ENCODE results near the gene TENM4.

TENM4 gene

GRCh38 chr11:79331203-79331901 is 109.5 kb downstream of the TENM4 start:
- in situ Hi-C loops (cut with HindIII; ENCODE audit: low pct_ligation_motif_present, low sequenced_read_pairs) = no loop called here

GRCh38 chr11:79330651-79331050 is 110.2 kb downstream of the TENM4 start:
- no peak overlapping the region for H3K4me3 ChIP-seq (ENCODE audit: low read depth, low read length)
- TF ChIP-seq CTCF (IDR thresholded peaks at IDR 0.05; ENCODE audit: low read depth, low read length, missing control alignments) = no peak
- H3K27me3 ChIP-seq (replicated peaks) = no peaks in the 10 kb centered on the region
- no peaks in the 10 kb centered on the region for H3K36me3 ChIP-seq (replicated peaks)
- in situ Hi-C loops (cut with HindIII; ENCODE audit: low pct_ligation_motif_present, low sequenced_read_pairs) = no loop called here
- no peak overlapping the region for H3K27ac ChIP-seq
- DNase-seq = no peak

More at GRCh38 chr11:79331203-79331901, 109.5 kb downstream of the TENM4 start:
- H3K27me3 ChIP-seq (replicated peaks) = no peaks in the 10 kb centered on the region
- no peaks in the 10 kb centered on the region for H3K36me3 ChIP-seq (replicated peaks)
- no peak for DNase-seq
- H3K4me3 ChIP-seq (ENCODE audit: low read depth, low read length) = no peak overlapping the region
- H3K27ac ChIP-seq = no peak overlapping the region
- TF ChIP-seq CTCF (IDR thresholded peaks at IDR 0.05; ENCODE audit: low read depth, low read length, missing control alignments) = no peak

DNA sequence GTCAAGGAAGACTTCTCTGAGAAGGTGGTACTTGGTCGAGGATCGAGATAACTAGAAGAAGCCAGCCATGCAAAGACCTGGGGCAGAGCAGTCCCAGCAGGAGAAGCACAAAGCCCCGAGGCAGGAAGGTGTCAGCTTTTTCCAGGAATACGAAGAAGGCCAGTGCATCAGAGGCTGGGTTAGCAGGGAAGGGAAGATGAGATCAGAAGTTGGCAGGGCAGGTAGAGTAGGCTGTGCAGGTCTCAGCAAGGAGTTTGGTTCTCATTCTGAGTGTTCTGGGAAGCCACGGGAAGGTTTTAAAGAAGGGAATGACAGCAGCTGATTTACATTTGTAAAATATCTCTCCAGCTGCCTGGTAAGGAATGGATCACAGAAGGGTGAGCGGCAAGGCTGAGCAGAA is 111.3 kb downstream of the TENM4 start:
- no peak overlapping the region for H3K27ac ChIP-seq

DNA sequence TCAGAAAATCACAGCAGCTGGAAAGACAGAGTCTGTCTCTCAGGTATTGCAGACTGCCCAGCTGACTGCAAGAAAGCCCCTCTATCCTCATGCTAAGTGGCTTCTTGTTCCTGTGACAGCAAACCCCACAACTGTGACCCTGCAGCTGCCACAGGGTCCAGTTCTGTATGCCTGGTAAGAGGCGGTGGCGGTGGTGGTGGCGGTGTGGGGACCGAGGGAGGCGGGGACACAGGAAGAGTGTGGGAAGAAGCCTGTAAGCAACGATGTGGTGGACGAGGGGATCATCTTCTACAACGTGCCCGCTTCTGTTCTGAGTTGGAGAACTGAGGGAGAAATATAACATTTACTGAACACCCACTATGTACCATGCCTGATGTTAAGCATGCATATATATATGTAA is 112.4 kb downstream of the TENM4 start:
- in situ Hi-C loops (cut with HindIII; ENCODE audit: low pct_ligation_motif_present, low sequenced_read_pairs) = no loop called here
- Histone ChIP-seq H3K27ac (no peak overlapping the region), H3K27me3 (replicated peaks) (no peaks in the 10 kb centered on the region), H3K36me3 (replicated peaks) (no peaks in the 10 kb centered on the region), H3K4me3 (ENCODE audit: low read depth, low read length) (no peak overlapping the region)
- no peak for DNase-seq
- no peak for TF ChIP-seq CTCF (IDR thresholded peaks at IDR 0.05; ENCODE audit: low read depth, low read length, missing control alignments)

More for the DNA sequence above, 111.3 kb downstream of the TENM4 start:
- no peaks in the 10 kb centered on the region for H3K36me3 ChIP-seq (replicated peaks)
- no peak for TF ChIP-seq CTCF (IDR thresholded peaks at IDR 0.05; ENCODE audit: low read depth, low read length, missing control alignments)
- in situ Hi-C loops (cut with HindIII; ENCODE audit: low pct_ligation_motif_present, low sequenced_read_pairs) = no loop called here
- no peaks in the 10 kb centered on the region for H3K27me3 ChIP-seq (replicated peaks)
- H3K4me3 ChIP-seq (ENCODE audit: low read depth, low read length) = no peak overlapping the region
- no peak for DNase-seq

- no peak for DNase-seq
- no peak overlapping the region for H3K4me3 ChIP-seq (ENCODE audit: low read depth, low read length)
- in situ Hi-C loops (cut with HindIII; ENCODE audit: low pct_ligation_motif_present, low sequenced_read_pairs) = no loop called here
- no peaks in the 10 kb centered on the region for H3K36me3 ChIP-seq (replicated peaks)
- H3K27ac ChIP-seq = no peak overlapping the region
- H3K27me3 ChIP-seq (replicated peaks) = no peaks in the 10 kb centered on the region
- no peak for TF ChIP-seq CTCF (IDR thresholded peaks at IDR 0.05; ENCODE audit: low read depth, low read length, missing control alignments)
Observed at GRCh38 chr11:79325851-79326250, 115.0 kb downstream of the TENM4 start.

DNA sequence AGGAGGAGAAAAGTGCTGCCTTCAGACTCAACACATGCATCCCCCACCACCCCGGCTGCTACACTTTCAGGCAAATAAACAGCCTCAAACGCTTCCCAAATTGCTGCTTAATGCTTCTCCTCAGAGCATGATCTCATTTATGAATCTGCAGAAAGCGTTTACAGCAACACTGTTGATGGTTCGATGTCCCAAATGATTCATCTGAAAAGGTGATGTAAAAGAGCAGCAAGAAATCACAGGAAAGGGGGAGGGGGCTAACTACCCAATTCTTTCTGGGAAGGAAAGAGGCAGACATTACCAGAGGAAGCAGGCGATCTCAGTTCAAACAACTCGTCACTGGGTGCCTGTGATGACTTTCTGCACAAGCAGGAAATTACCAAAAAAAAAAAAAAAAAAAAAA is 119.6 kb downstream of the TENM4 start:
- in situ Hi-C loops (cut with HindIII; ENCODE audit: low pct_ligation_motif_present, low sequenced_read_pairs) = no loop called here
- no peak overlapping the region for H3K27ac ChIP-seq
- TF ChIP-seq CTCF (IDR thresholded peaks at IDR 0.05; ENCODE audit: low read depth, low read length, missing control alignments) = no peak
- no peaks in the 10 kb centered on the region for H3K36me3 ChIP-seq (replicated peaks)
- DNase-seq = no peak
- no peak overlapping the region for H3K4me3 ChIP-seq (ENCODE audit: low read depth, low read length)
- no peaks in the 10 kb centered on the region for H3K27me3 ChIP-seq (replicated peaks)

Measured in brain microvascular endothelial cell (primary cell).